Heart left ventricle (tissue), 16 donors: ENCODE results near the gene CROCC. TPM values are rescaled to one million over a fixed set of nuclear protein-coding genes. Genes with fewer than 3 reads are reported as not detected.

Experiments used
- ATAC-seq, 4 donors: fragments of 200-7000 bp; cut with Tn5 transposase; one replicate each; pipeline ENCODE4 v1.9.1; 2020 to 2022; ENCODE audit warnings: moderate library complexity in 4 of 4, mild to moderate bottlenecking in 3 of 4, moderate number of reproducible peaks in 1 of 4
- DNase-seq, 5 donors: peaks; one replicate each; pipeline ENCODE4 v3.0.0-alpha.2; 2020
- H3K27ac ChIP-seq, 12 donors: fragments of 200-600 bp; sonication (generic) in 4 of 12; one replicate each; pipeline versions ENCODE4 v1.5.0 to v1.8.0; 2016 to 2022; ENCODE audit warnings: mild to moderate bottlenecking in 2 of 12
- H3K27me3 ChIP-seq, 9 donors: fragments of 200-600 bp; sonication (generic) in 2 of 9; one replicate each; pipeline versions ENCODE4 v1.5.1 to v1.8.0; 2016 to 2022; ENCODE audit warnings: mild to moderate bottlenecking in 3 of 9
- H3K36me3 ChIP-seq, 9 donors: fragments of 200-600 bp; sonication (generic) in 2 of 9; one replicate each; pipeline versions ENCODE4 v1.5.0 to v1.8.0; 2018 to 2022; ENCODE audit warnings: mild to moderate bottlenecking in 2 of 9
- H3K4me1 ChIP-seq, 12 donors: fragments of 200-600 bp; sonication (generic) in 4 of 12; one replicate each; pipeline versions ENCODE4 v1.5.0 to v1.8.0; 2016 to 2022; ENCODE audit warnings: mild to moderate bottlenecking in 3 of 12
- H3K4me3 ChIP-seq, 12 donors: fragments of 200-600 bp; sonication (generic) in 4 of 12; one replicate each; pipeline versions ENCODE4 v1.5.0 to v1.8.0; 2017 to 2022; ENCODE audit warnings: mild to moderate bottlenecking in 9 of 12, moderate library complexity in 4 of 12
- H3K9me3 ChIP-seq, 12 donors: fragments of 200-600 bp; sonication (generic) in 4 of 12; one replicate each; pipeline versions ENCODE4 v1.5.0 to v1.8.0; 2016 to 2022; ENCODE audit warnings: mild to moderate bottlenecking in 1 of 12
- POLR2A ChIP-seq, 2 donors: fragments of 450-650 bp; IDR thresholded peaks; one replicate each; pipeline ENCODE4 v1.6.1; 2017; ENCODE audit warnings: antibody characterized with exemption in 2 of 2, mild to moderate bottlenecking in 2 of 2, moderate library complexity in 2 of 2
- WGBS, 4 donors: extraction: QIAGEN DNeasy Blood & Tissue Kit in 2 of 4; methylation state at CpG; one replicate each; pipeline versions ENCODE4 v1.1.5 to v1.1.7; 2013 to 2018; 5-methylcytosine and 5-hydroxymethylcytosine counted together
- intact Hi-C, 10 donors: fragments of 100-400 bp; cut with DNase I; formaldehyde crosslinking; loops; one replicate each; pipeline versions ENCODE4 v1.11.1 to v1.14.2; 2022
- polyA plus RNA-seq, 2 donors: library from polyadenylated mRNA; stranded (reverse); fragments of 200-250 nt; gene quantifications; one replicate each; pipeline ENCODE4 v1.2.3, GENCODE V29; 2013
- total RNA-seq, 9 donors: library from RNA; depleted of rRNA in 2 of 9; stranded (reverse); fragments of >200 nt in 2 of 9; fragmentation: NEBNext Ultra II Directional in 3 of 9; extraction: Animal tissue kit (Norgen Biotek cat#: 25700) in 3 of 9; gene quantifications; one replicate each; pipeline versions ENCODE4 v1.1.0 to v1.2.4, GENCODE V29; 2016 to 2023
- TF ChIP-seq, protein P1 (sequence below), 12 donors: fragments of 200-600 bp; sonication (generic) in 4 of 12; IDR thresholded peaks; one replicate each; pipeline versions ENCODE4 v1.5.0 to v1.8.0; 2018 to 2022; ENCODE audit warnings: antibody characterized with exemption in 12 of 12, mild to moderate bottlenecking in 5 of 12
- donor health status: ischemic (EF 13 %, LVEDD 7.1; RV severe dilation, severe dysfunction).
- donor health status: healthy with polysubstance abuse.
- donor health status: DM: no; HTN: yes; CAD: no.
- donor health status: DM: no; HTN: no; CAD: no.
- donor health status: ischemic (EF 25% LVEDD 6.9; RV normal size, moderate dysfunction).
- donor health status: ischemic (EF 25% LVEDD 5.7; RV mildly dilated, moderate dysfunction).
- donor health status: healthy.
- donor health status: DM: yes; HTN: yes; CAD: no.
- donor health status: ischemic (EF 35%, LVEDD 5.7; RV mildly dilated, moderate dysfunction).
- donor health status: nonischemic (EF 11% LVEDD 7.7; RV severe dilation, severe dysfunction).
- donor health status: DM: yes; HTN: yes; CAD: no.
- donor health status: PGD.
- donor health status: ischemic (EF 29% LVEDD 5.4; RV normal size, mild dysfunction).
- donor health status: nonischemic (EF 23%, LVEDD 6.1; RV moderate dilation, normal function).

The CROCC gene
- total and polyA plus RNA-seq, 11 donors = 3.9 to 17.0 (median 7.6) TPM

DNA sequence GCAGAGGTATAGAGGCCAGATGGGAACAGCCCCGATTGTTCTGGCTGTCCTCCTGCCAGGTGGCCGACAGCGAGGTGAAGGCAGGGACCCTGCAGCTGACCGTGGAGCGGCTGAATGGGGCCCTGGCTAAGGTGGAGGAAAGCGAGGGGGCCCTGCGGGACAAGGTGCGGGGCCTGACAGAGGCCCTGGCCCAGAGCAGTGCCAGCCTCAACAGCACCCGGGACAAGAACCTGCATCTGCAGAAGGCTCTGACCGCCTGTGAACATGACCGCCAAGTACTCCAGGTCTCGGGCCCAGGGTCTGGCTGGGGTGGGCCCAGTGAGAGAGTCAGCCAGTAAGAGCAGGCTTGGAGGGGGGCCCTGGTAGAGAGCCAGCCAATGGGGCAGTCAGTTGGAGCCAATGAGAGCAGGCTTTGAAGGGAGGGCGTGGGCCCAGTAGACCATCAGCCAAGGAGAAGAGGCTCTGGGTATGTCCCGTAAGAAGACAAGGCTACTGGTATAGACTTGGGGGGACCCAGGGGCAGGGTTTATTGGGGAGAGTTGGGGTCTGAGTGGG is 47.4 kb downstream of the CROCC start:
- no peaks in the 10 kb centered on the region for H3K9me3 ChIP-seq
- ATAC-seq (no peak), DNase-seq (no peak)
- no peaks in the 10 kb centered on the region for H3K27me3 ChIP-seq
- peaks cover 0 to 16% (median 10%) of the 10 kb centered on the region in 12 donors for H3K4me1 ChIP-seq
- peaks cover 0 to 32% (median 10%) of the 10 kb centered on the region in 9 donors for H3K36me3 ChIP-seq
- H3K27ac ChIP-seq = no peak overlapping the region
- TF ChIP-seq, protein P1, sequence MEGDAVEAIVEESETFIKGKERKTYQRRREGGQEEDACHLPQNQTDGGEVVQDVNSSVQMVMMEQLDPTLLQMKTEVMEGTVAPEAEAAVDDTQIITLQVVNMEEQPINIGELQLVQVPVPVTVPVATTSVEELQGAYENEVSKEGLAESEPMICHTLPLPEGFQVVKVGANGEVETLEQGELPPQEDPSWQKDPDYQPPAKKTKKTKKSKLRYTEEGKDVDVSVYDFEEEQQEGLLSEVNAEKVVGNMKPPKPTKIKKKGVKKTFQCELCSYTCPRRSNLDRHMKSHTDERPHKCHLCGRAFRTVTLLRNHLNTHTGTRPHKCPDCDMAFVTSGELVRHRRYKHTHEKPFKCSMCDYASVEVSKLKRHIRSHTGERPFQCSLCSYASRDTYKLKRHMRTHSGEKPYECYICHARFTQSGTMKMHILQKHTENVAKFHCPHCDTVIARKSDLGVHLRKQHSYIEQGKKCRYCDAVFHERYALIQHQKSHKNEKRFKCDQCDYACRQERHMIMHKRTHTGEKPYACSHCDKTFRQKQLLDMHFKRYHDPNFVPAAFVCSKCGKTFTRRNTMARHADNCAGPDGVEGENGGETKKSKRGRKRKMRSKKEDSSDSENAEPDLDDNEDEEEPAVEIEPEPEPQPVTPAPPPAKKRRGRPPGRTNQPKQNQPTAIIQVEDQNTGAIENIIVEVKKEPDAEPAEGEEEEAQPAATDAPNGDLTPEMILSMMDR (IDR thresholded peaks at IDR 0.05) = no peak
- no peak for TF ChIP-seq POLR2A (IDR thresholded peaks at IDR 0.05)
- intact Hi-C loops = loop anchor here in 2 of 10 donors (5.0 to 10.0 kb wide), 2 partner anchors 43 to 46 kb away; partner anchors contain the start of gene ATP13A2 (in 2 of the 2)
- 88 to 90% (median 89%) methylated on average over 14 of the region's 14 CpGs for WGBS, 4 donors
- H3K4me3 ChIP-seq = no peak overlapping the region

DNA sequence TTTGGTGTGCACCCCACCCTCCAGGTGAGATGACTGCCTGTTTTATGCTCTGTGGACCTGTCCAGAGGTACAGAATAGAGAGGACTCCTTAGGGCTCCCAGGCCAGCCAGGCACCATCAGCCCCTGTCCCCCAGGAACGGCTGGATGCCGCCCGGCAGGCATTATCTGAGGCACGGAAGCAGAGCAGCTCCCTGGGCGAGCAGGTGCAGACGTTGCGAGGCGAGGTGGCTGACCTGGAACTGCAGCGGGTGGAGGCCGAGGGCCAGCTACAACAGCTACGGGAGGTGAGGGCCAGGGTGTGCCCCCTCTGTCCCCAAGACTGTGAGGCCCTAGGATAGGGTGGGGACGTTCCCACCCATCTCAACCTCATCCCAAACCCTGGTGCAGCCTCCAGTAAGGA is 47.9 kb downstream of the CROCC start:
- Histone ChIP-seq H3K4me1 (peaks cover 0 to 16% (median 10%) of the 10 kb centered on the region in 12 donors), H3K36me3 (peaks cover 0 to 32% (median 10%) of the 10 kb centered on the region in 9 donors), H3K9me3 (no peaks in the 10 kb centered on the region), H3K4me3 (no peak overlapping the region), H3K27ac (no peak overlapping the region), H3K27me3 (no peaks in the 10 kb centered on the region)
- ATAC-seq (no peak), DNase-seq (no peak)
- TF ChIP-seq, protein P1 (IDR thresholded peaks at IDR 0.05) = no peak
- no peak for TF ChIP-seq POLR2A (IDR thresholded peaks at IDR 0.05)
- intact Hi-C loops = loop anchor here in 2 of 10 donors (5.0 to 10.0 kb wide), 2 partner anchors 43 to 45 kb away; partner anchors contain the start of gene ATP13A2 (in 2 of the 2)
- WGBS, 4 donors = 95 to 97% (median 96%) methylated on average over 11 to 12 of the region's 12 CpGs

DNA sequence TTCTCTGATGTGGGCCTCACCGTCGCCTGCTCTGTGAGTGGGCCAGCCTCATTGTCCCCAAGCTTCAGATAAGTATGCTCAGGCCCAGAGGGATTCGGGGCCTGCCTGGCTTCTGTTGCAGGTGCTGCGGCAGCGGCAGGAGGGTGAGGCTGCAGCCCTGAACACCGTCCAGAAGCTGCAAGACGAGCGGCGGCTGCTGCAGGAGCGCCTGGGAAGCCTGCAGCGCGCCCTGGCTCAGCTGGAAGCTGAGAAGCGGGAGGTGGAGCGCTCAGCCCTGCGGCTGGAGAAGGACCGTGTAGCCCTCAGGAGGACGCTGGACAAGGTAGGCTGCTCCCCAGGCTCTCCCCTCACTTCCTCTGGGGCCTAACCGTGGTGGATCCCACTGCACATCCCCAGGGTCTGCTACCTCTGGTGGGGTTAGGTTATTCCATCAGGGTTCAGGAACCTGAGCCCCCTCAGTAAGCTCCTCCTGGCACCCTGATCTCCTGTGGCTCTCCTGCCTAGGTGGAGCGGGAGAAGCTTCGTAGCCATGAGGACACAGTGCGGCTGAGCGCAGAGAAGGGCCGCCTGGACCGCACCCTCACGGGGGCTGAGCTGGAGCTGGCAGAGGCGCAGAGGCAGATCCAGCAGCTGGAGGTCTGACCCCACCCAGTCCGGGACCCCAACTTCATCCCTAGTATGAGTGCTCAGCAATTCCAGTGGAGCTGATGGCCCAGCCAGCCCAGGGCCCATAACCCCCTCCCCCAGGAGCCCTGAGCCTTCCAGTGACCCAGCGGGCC is 48.6 kb downstream of the CROCC start:
- ATAC-seq (no peak), DNase-seq (no peak)
- TF ChIP-seq POLR2A (IDR thresholded peaks at IDR 0.05) = no peak
- TF ChIP-seq, protein P1 (IDR thresholded peaks at IDR 0.05) = no peak
- Histone ChIP-seq H3K27me3 (no peaks in the 10 kb centered on the region), H3K36me3 (peaks cover 0 to 29% (median 10%) of the 10 kb centered on the region in 9 donors), H3K27ac (no peak overlapping the region), H3K4me3 (no peak overlapping the region), H3K9me3 (no peaks in the 10 kb centered on the region), H3K4me1 (peaks cover 0 to 19% (median 10%) of the 10 kb centered on the region in 12 donors)
- intact Hi-C loops = no loop called here
- 89 to 98% (median 94%) methylated on average over 20 to 28 of the region's 28 CpGs for WGBS, 4 donors
